Measurements from ENCODE around the gene STAT4.

STAT4 gene

DNA sequence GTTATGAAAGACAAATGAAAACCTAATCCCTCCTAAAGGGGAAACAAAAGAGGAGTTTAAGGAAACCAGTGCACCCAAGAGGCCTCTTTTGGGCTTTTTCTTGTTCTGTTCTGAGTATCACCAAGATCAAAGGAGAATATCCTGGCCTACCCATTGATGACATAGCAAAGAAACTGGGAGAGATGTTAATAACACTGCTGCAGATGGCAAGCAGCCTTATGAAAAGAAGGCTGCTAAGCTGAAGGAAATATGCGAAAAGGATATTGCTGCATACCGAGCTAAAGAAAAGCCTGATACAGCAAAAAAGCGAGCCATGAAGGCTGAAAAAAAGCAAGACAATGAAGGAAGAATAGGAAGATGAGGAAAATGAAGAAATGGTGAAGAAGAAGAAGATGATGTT is 23.6 kb upstream of the STAT4 start:
- no peak for DNase-seq (ENCODE audit: low read depth in 2 of 2)

DNA sequence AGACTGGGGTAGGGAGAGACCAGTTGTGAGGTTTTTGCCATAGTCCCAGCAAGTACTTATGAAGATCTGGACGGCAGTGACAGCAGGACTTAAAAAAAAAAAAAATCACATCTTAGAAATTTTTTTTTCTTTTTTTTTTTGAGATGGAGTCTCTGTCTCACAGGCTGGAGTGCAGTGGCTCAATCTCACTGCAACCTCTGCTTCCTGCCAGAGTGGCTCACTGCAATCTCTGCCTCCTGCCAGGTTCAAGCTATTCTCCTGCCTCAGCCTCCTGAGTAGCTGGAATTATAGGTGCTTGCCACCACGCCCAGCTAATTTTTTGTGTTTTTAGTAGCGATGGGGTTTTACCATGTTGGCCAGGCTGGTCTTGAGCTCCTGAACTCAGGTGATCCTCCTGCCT is 22.4 kb upstream of the STAT4 start:
- no peak for DNase-seq (ENCODE audit: low read depth in 2 of 2)

DNA sequence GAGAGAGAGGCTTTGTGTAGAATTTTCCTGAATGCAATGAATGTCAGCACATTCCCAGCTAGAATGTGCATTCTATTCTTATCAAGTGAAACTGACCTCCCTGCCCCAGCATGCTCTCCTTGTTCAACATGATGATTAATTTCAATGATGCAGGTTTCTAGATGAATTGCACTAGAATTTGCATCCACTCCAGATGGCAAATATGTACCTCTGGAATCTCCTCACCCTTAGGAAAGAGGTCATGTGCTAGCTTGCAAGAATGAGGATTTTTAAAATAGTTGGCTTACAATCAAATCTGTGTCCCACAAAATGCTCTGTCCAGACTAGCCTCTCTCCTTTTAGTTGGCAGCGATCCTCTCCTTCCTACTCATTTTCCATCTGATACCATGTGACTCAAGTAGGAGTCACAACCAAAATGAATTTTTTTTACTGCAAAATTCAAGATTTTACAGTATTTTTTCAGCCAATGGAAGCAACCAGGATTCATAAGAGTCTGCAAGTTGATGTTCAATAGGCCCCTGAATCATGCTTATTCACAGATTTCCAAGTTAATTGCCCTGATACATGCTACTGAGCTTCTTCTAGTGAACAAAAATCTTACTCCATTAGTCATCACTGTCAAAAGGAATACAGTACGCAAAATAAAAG is 21.0 kb upstream of the STAT4 start:
- no peak for DNase-seq (ENCODE audit: low read depth in 2 of 2)

DNA sequence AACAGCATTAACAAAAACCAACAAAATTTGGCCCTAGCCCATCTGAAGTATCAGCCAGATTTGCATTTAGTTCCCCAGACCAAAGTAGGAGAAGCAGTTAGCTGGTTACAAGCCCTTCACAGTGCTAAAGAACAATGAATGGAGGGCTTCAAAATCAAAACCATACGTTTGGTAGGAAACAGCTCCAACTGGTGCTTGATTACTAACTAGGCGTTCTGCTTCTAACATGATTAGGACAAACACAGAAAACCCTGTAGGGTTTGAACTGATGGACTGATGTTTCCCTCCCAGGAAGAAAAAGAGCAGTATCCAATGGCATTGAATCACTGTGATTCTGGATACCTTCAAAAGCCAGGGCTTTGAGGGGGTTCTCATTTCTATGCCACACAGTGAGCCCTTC is 20.5 kb upstream of the STAT4 start:
- DNase-seq (ENCODE audit: low read depth in 2 of 2) = no peak

DNA sequence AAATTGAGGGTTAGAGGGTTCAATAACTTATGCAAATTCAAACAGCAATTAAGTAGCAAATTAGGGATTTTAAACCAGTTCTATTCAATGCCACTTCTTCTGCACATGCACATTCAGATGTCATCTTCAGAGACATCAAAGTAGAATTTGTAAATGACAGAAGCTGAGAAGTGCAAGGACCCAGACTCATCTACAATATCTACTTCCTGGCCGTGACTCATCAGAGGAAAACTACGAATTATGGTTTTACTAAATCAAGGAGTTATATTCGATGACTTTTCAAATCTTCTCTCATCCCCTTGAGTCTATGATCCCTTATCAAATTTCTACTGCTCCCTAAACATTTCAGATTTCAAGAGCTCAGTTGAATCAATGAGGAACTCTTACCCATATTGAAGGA is 20.0 kb upstream of the STAT4 start:
- DNase-seq (ENCODE audit: low read depth in 2 of 2) = no peak

DNA sequence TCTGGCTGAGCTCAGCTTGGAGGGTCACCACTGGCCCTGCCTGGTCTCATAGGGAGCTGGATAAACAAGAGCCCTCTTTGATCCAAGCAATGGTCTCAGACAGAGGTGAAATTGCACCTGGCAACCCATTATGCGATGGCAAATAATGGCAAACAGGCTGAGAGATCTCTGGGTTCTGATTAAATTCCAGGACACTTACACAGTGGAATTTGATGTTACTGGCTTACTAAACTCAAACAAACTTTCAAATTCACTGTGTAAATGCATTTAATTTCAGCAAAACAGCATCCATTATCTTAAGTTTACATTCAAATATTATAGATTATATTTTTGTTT is 19.5 kb upstream of the STAT4 start:
- no peak for DNase-seq (ENCODE audit: low read depth in 2 of 2)

DNA sequence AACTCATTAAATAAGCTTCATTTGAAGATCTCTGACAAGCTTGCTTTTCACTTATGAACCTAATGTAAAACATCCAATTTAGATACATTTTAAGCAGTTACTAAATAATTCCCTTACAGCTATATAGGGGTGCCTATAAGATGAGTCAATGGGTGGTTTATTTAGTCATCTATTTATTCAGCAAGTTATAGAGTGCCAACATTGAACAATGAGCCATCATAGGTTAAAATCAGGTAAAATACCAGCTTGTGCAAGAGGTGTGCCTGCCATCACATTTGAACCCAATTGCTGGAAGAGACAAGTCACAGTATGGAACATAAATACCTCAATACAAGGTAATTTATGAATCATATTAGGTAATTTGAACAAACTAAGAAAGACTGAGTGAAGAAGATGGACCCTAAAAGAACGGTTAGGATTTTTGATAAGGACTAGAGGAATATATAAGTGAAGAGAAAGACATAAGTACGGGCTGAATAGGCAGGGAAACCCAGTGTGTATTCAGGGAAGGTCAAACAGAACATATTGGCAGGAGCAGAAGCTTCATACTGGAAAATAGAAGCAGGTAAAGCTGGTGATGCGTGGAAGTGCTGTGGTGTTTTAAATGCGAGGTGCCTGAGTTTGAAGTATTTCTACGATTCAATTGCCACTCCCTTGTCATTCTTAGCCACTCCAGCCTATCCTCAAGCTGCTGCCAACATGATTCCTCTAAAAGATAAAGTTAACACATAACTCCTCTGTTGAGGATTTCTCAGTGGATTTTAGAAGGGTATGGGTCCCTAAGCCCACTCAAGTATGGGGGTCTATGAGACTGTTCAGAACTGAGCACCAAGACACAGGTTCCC is 18.9 kb upstream of the STAT4 start:
- DNase-seq (ENCODE audit: low read depth in 2 of 2) = no peak

DNA sequence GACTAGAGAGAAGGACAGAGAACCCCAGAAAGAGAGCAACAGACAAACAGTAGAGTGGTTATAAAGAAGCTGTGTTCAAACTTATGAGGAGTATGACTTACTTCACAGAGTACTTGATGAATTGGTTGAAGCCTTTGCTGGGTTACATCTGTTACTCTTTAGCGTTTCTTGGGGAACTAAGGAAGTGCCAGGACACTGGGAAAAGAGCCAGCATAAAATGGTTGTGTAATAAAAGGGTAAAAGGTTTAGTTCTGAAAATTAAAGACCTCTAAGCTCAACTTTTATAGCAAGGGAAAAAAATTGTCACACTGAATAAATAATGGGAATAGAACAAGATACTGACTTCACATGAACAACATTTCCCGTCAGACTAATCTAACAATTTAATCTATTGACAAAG is 17.0 kb upstream of the STAT4 start:
- no peak for DNase-seq (ENCODE audit: low read depth in 2 of 2)

DNA sequence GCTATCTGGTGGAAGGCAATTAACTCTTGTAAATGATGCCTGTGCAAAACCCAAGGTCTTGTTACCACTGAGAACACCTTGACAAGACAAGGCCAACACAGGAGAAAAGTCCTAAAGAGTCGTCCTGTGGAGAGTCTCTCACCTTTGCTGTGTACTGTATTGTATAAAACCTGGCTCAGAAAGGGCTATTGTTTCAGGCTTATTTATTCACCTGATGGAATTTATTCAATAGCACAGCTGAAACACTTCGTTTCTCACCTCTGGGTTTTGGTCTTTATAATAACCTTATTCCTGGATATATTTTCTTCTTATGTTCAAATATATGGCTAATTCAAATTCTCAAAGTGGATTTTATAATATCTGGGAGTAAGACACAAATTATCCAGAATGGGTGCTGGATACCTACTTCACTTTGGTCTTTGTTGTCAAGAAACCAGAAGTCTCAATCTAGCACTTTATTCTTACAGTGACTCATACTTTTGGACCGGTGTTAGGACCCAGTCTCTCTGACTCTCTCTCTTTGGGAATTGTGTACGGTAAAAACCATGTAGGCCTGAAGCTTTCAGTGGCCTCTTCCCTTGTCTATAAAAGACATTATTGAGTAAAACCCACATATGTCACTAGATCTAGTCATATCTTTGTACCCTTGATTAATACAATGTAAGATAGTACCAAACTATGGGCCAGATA is 16.1 kb upstream of the STAT4 start:
- no peak for DNase-seq (ENCODE audit: low read depth in 2 of 2)

DNA sequence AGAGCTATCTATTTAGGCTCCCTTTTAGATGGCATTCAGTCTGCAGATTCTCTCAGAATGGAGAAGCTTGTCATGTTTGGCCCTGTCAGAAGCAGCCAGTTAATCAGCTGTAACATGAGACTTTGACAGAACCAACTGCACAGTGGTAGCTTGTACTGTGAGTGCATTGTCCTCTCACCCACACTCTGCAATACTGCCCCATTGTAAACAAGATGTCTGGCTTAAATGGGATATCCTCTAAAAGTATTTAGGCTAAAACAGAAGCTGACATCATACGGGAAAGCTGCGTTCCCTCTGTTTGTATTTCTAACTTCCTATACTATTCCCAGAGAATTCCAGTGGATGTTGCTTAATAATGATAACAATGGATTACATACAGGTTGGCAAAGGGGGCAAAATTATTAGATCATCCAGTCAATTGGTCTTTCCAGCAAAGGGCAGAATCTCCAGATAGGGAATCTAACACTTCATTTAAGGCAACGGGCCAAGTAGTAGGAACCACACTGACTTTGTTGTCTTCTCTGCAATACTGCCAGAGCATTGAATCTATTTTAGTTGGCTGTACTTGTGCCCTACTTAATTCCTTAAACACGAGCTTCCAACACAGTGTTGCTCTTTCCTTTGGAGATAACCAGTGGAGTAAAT is 15.4 kb upstream of the STAT4 start:
- no peak for DNase-seq (ENCODE audit: low read depth in 2 of 2)

DNA sequence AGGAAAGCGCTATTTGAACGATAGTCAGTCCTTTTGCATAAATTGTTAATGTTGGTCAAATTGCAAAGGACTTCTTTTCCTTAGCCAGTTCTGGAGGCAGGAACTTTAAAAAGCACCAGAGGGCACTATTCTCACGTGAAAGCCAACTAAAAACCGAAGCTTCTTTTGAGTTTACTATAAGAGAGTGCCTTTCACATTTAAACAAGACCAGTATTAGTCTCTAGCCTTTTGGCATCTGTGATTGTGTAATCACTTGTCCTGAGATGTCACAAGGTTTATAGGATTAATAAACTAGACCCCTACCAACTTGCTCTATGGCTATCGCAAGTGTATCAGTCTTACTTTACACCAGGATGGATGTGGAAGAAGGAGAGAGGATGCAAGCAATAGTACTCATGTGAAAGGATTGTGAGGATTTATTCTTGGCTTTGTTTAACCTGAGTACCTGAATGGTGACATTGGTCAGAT is 14.4 kb upstream of the STAT4 start:
- no peak for DNase-seq (ENCODE audit: low read depth in 2 of 2)

DNA sequence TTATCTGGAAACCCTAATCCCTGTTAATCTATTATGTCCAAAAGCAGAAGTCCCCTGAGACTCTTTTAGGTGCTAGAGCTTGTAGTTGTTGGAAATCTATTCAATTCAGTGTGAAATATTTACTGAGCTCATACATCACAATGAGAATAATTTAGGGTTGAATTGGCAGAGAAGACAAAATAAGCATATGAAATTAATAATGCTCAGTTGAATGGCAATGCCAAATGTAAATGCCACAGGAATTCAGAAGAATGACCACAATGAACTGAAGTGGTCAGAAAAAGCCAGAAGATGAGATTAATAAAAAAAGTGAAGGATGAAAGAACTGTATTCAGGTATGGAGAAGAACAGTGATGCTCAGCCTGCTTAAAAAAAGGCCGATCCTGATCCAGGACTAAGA is 8.0 kb upstream of the STAT4 start:
- DNase-seq (ENCODE audit: low read depth in 2 of 2) = no peak

DNA sequence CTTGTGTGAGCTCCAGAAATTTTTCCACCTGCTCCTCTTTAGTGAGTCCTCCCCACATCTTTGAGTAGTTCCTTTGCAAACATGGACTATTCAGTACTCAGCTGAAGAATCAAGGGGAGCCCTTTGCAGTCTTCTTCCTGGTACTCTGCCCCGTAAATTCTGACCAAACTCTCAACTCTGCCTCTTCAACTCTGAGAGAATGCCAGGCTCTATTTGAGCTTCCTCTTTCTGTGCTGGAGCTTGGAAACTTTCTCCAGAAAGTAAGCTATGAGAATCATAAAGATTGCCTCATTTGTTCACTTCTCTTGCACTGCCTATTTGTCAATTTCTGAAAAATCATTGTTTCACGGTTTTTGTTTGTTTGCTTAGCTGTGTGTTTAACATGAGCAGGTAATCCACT is 7.4 kb upstream of the STAT4 start:
- no peak for DNase-seq (ENCODE audit: low read depth in 2 of 2)

DNA sequence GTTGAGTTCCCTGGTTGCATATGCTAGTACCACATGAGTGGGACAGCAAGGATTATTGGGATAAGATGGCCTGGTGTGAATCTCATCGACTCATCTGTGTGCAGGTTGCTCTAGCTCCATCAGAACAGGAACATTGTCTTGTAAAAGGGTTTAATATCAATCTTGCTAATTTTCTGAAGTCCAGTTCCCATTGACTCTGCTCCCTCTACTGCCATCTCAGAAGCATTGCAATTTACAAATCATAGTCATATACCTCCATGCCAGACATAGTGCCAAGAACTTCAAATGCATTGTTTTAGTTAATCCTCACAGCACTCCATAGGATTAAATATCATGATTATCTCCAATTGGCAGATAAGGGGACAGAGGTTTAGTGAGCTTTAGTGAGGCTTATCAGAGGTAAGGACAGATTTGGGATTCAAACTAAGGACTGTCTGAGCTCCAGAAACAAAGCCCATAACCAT is 4.8 kb upstream of the STAT4 start:
- DNase-seq (ENCODE audit: low read depth in 2 of 2) = no peak

DNA sequence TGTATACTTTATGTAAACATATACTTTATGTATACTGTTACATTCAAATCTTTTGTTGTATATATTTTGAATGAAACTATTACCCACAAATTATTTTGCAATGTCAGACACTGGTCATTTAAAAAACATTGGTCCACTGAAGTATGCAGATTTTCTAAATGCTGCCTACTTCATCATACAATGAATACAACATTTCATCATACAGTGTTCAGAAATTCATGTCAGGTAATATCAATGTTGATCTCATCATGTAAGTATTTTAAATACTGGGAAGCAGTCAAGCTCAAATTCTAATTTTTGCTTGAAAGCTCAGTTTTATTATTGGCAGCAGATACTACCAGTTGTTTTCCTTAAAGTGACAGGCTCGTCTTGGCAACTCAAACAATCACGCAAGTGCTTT is 2.9 kb upstream of the STAT4 start:
- DNase-seq (ENCODE audit: low read depth in 2 of 2) = no peak

DNA sequence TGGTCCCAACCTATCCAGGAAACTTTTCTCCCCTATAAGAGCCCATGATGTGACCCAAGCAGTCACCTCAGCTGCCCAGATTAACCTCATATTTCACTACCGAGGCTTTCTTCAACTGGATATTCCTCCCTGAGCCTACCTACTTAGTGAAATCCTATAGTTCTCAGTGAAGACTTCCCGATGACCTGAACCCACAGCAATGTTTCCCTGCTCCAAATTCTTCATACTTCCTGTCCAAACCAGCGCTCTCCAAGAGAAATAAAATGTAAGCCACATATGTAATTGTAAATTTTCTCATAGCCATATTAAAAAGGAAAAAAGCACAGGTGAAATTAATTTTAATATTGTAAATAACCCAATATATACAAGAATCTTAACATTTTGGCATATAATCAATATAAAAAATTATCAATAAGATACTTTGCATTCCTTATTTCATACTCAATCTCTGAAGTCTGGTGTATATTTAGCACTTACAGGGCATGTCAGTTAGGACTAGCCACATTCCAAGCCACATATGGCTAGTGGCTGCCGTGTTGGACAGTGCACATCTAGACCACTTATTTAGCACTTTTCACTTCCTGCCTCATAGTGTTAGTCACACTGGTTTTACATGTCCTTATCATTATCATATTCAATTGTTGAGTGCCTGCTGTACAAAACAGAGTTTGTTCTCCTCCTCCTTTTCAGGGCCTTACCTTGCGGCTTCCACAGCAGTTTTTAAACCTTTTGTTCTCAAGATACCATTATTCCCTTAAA is 1.9 kb upstream of the STAT4 start:
- DNase-seq (ENCODE audit: low read depth in 2 of 2) = no peak

DNA sequence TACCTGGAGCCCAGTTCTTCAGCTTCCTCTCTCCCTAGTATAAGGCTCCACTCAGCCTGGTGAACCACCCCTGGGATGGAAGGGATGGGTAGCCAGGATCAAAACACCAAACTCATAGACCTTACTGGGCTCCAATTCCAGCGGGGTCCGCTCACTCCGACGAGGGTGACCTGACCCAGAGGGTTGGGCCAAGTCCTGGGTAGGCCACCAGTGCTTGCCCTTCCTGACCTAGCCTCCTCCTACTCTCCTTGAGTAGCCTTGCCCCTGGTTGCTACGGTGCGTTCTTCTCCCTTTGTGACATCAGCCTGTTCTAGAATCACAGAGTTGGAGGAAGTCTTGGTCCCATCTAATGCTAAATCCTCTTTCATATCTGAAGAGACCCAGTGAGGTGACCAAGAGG is 537 bp upstream of the STAT4 start:
- no peak for DNase-seq (ENCODE audit: low read depth in 2 of 2)

DNA sequence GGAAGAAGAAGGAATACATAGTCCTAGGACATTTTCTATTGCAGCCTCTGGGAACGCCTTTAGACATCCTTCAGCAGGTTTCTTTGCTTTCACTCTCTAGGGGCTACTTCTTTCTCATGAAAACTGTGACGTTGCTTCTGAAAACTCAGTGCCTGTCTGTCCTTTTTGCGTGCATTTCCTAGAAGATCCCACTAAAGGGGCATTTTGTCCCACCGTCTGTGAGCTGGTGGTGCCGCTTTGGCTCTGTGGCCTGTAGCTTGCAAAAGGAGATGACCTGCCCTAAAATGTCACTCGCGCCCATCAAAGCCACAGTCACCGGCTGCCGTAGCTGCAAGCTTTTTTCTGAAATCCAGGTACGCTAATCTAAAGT is 579 bp downstream of the STAT4 start:
- no peak for DNase-seq (ENCODE audit: low read depth in 2 of 2)

DNA sequence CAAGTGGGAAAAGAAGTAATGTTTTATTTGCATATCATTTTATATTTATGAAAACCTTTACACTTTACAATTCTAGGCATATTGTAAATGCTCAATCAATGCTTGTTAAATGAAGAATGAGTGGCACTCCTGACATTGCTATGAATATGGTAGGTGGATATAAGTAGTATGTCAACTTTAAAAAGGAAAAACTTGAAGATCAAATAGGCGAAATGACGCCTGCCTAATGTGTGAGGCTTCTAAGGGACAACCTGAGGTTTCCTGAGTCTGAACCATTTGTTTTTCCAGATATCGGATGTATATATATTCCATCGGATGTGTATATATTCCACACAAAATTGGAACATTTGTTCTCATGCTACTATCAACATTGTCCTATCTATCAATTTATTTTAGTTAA is 1.4 kb downstream of the STAT4 start:
- no peak for DNase-seq (ENCODE audit: low read depth in 2 of 2)

DNA sequence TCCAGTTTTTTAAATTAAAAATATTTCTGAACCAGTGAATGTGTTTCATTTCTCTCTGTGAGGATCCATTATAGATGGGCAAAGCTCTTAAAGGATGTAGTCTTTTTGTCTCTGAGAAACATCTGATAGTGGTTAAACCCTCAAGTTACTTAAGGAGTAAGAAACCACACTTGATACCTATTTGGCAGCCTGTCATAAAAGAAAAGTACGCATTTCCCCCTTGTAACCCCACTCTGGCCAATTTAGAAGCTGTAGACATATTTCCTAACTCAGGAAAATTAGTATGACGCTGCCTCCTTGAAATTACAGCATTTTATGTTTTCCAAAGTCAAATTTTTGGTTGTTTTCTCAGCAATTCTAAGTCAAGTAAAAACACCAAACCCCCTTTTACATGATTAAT is 2.0 kb downstream of the STAT4 start:
- no peak for DNase-seq (ENCODE audit: low read depth in 2 of 2)

DNA sequence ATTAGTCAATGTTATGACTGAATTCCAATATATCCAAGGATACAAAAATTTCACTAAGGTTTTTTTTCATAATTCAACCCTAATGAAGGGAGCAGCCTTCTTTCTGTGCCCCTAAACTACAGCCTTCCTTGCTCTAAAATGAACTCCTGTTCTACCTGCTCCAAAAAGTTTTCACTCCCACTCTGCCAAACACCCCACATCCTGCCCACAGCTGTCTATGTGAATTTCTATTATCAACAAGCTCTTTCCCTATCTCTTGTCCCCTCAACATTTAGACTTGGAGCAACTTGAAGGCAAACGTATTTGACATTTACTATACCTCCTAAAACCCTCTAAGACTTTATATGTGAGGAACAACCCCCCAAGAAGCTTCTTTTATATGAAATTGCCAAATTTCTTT is 2.5 kb downstream of the STAT4 start:
- no peak for DNase-seq (ENCODE audit: low read depth in 2 of 2)
